WTC11 (cell line): ENCODE measurements around the gene MALT1.

Experiments used
- CTCF ChIP-seq: fragments of 200-600 bp; IDR thresholded peaks from 2 replicates; pipeline ENCODE4 v1.8.0; 2022; ENCODE audit warnings: antibody characterized with exemption
- FOXJ3 ChIP-seq: sonication (generic); formaldehyde crosslinking; IDR thresholded peaks from 2 replicates; pipeline ENCODE4 v1.9.0; 2021; ENCODE audit warnings: missing genetic modification reagents, mild to moderate bottlenecking, borderline replicate concordance
- FOXP4 ChIP-seq: sonication (generic); formaldehyde crosslinking; IDR thresholded peaks from 2 replicates; pipeline ENCODE4 v1.8.0; 2022; ENCODE audit warnings: mild to moderate bottlenecking, missing genetic modification reagents
- IRF1 ChIP-seq: sonication (generic); formaldehyde crosslinking; IDR thresholded peaks from 2 replicates; pipeline ENCODE4 v1.8.0; 2023; ENCODE audit warnings: missing genetic modification reagents
- JUN ChIP-seq: sonication (generic); formaldehyde crosslinking; IDR thresholded peaks from 2 replicates; pipeline ENCODE4 v1.8.0; 2023; ENCODE audit warnings: mild to moderate bottlenecking, missing genetic modification reagents
- MAX ChIP-seq: sonication (generic); formaldehyde crosslinking; IDR thresholded peaks from 2 replicates; pipeline ENCODE4 v1.8.0; 2022; ENCODE audit warnings: mild to moderate bottlenecking, missing genetic modification reagents
- SMAD3 ChIP-seq: sonication (generic); formaldehyde crosslinking; IDR thresholded peaks from 2 replicates; pipeline ENCODE4 v1.8.0; 2022; ENCODE audit warnings: missing genetic modification reagents, mild to moderate bottlenecking, borderline replicate concordance
- SP1 ChIP-seq: sonication (generic); formaldehyde crosslinking; conservative IDR thresholded peaks from 2 replicates; pipeline ENCODE4 v1.8.1; 2022; ENCODE audit warnings: missing genetic modification reagents
- TEAD4 ChIP-seq: sonication (generic); formaldehyde crosslinking; IDR thresholded peaks from 2 replicates; pipeline ENCODE4 v1.8.0; 2022; ENCODE audit warnings: mild to moderate bottlenecking, missing genetic modification reagents
- TP53 ChIP-seq: sonication (generic); formaldehyde crosslinking; IDR thresholded peaks from 2 replicates; pipeline ENCODE4 v1.8.1; 2023; ENCODE audit warnings: mild to moderate bottlenecking, missing genetic modification reagents
- USF2 ChIP-seq: sonication (generic); formaldehyde crosslinking; IDR thresholded peaks from 2 replicates; pipeline ENCODE4 v1.8.1; 2023; ENCODE audit warnings: mild to moderate bottlenecking, missing genetic modification reagents, moderate library complexity
- ZNF232 ChIP-seq: sonication (generic); formaldehyde crosslinking; IDR thresholded peaks from 2 replicates; pipeline ENCODE4 v1.8.0; 2022; ENCODE audit warnings: mild to moderate bottlenecking, missing genetic modification reagents

GRCh38 chr18:58674863-58675472 is 3.7 kb downstream of the MALT1 start:
- TF ChIP-seq CTCF = no peak
- TF ChIP-seq JUN (CRISPR knock-in tag) = no peak
- TF ChIP-seq IRF1 (CRISPR knock-in tag) = no peak
- TF ChIP-seq ZNF232 (CRISPR knock-in tag) = no peak
- TF ChIP-seq FOXP4 (CRISPR knock-in tag) = no peak
- no peak for TF ChIP-seq SMAD3 (CRISPR knock-in tag)
- no peak for TF ChIP-seq MAX (CRISPR knock-in tag)
- TF ChIP-seq SP1 (CRISPR knock-in tag) = no peak
- TF ChIP-seq USF2 (CRISPR knock-in tag) = no peak
- TF ChIP-seq FOXJ3 (CRISPR knock-in tag) = no peak
- TF ChIP-seq TEAD4 (CRISPR knock-in tag) = no peak
- TF ChIP-seq TP53 (CRISPR knock-in tag) = no peak
